GM21381 (cell line): ENCODE data around the gene HDX.
"Not testable (repeated sequence)": the region's sequence is repeated elsewhere in the genome, so short reads cannot be mapped to it uniquely, and the experiment has no call there.

Source experiments
- ATAC-seq: cut with Tn5 transposase; IDR thresholded peaks from one replicate; pipeline ENCODE4 v1.9.1; 2021; ENCODE audit warnings: mild to moderate bottlenecking, moderate library complexity; ENCODE audit not compliant: unreplicated experiment

Gene HDX

GRCh38 chrX:84501798-84502628, at the start of gene HDX:
Gene HDX (minus strand): TSS chrX:84502453. CDS start chrX:84475397, 27,056 bp downstream.
- peak; percentile 97 for ATAC-seq

- ATAC-seq, result not testable (repeated sequence)
Measured at GRCh38 chrX:84541315-84541714, 39.1 kb upstream of the HDX start.

GRCh38 chrX:84537627-84538026, 35.4 kb upstream of the HDX start:
- not testable (repeated sequence) for ATAC-seq

GRCh38 chrX:84488426-84488825, 13.8 kb downstream of the HDX start:
- no peak for ATAC-seq

GRCh38 chrX:84487365-84488353, 14.6 kb downstream of the HDX start:
- peak; percentile 99 for ATAC-seq

GRCh38 chrX:84479086-84479485, 23.2 kb downstream of the HDX start:
- ATAC-seq, result no peak

- no peak for ATAC-seq
Measured at GRCh38 chrX:84477114-84477513, 25.1 kb downstream of the HDX start.

GRCh38 chrX:84475596-84475995, 26.7 kb downstream of the HDX start:
- ATAC-seq, result no peak

- no peak for ATAC-seq
Measured at GRCh38 chrX:84475101-84475500, 27.2 kb downstream of the HDX start.

- no peak for ATAC-seq
Measured at GRCh38 chrX:84469226-84469625, 33.0 kb downstream of the HDX start.

- ATAC-seq, result no peak
Measured at GRCh38 chrX:84467898-84468297, 34.4 kb downstream of the HDX start.

- no peak for ATAC-seq
Measured at GRCh38 chrX:84453351-84454246, 48.7 kb downstream of the HDX start.

GRCh38 chrX:84441143-84441542, 61.1 kb downstream of the HDX start:
- no peak for ATAC-seq

GRCh38 chrX:84415140-84415539, 87.1 kb downstream of the HDX start:
- no peak for ATAC-seq

GRCh38 chrX:84363663-84364062, 138.6 kb downstream of the HDX start:
- ATAC-seq, result peak; percentile 52

- ATAC-seq, result no peak
Measured at GRCh38 chrX:84363051-84363450, 139.2 kb downstream of the HDX start.

GRCh38 chrX:84362184-84362838, 139.9 kb downstream of the HDX start:
- no peak for ATAC-seq

- no peak for ATAC-seq
Measured at GRCh38 chrX:84358271-84358670, 144.0 kb downstream of the HDX start.

- no peak for ATAC-seq
Measured at GRCh38 chrX:84357296-84357695, 145.0 kb downstream of the HDX start.

GRCh38 chrX:84340968-84341367, 161.3 kb downstream of the HDX start:
- ATAC-seq, result no peak
